GM18507 (cell line): Measurements from ENCODE around the gene SEC14L3.
A peak's percentile ranks its signal among the peaks of the same experiment; 100 is the strongest.
"Not testable (repeated sequence)": the region's sequence is repeated elsewhere in the genome, so short reads cannot be mapped to it uniquely, and the experiment has no call there.

Experiments
- DNase-seq: peaks from one replicate; pipeline ENCODE4 v3.0.0; 2011; ENCODE audit warnings: low read depth; ENCODE audit not compliant: insufficient read length; ENCODE audit errors: extremely low spot score
- FAIRE-seq: peaks from 2 replicates; lab custom pipeline; 2011; peaks lifted over from hg19 to GRCh38; lab: Jason Lieb, UNC

Gene SEC14L3

DNA sequence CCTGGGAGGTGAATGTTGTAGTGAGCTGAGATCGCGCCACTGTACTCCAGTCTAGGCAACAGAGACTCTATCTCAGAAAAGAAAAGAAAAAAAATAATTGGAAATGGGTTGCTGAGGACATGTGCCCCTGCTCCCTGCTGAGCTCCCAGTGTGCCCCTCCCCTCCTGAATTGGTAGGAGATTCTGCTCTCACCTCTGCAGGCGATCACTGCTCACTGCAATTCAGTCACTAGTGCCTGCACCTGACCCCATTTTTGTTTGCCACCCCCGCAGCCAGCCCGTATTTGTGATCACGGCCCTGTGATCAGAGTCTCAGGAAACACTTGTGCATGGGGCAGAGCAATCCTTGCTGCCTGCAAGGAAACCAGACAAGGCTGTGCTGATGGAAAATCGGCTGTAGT, 16.3 kb upstream of the SEC14L3 start:
- DNase-seq (no peak), FAIRE-seq (no peak)

- FAIRE-seq (no peak), DNase-seq (no peak)
These were observed 14.9 kb upstream of the SEC14L3 start for GRCh38 chr22:30486661-30487115.

DNA sequence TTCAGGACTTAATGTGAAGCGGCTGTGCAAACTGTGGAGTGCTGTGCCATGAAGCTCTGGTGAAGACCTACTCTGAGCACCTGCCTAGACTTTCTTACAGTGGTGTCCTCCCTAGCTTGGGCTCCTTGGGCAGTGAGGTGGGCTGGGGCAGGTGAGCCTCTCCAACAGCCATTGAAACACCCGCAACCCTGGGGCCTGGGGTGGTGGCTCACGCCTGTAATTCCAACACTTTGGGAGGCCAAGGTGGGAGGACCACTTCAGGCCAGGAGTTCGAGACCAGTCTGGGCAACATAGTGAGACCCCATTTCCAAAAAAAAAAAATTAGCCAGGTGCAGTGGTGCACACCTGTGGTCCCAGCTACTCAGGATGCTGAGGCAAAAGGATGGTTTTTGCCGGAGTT, 14.3 kb upstream of the SEC14L3 start:
- FAIRE-seq: no peak
- DNase-seq: no peak

DNA sequence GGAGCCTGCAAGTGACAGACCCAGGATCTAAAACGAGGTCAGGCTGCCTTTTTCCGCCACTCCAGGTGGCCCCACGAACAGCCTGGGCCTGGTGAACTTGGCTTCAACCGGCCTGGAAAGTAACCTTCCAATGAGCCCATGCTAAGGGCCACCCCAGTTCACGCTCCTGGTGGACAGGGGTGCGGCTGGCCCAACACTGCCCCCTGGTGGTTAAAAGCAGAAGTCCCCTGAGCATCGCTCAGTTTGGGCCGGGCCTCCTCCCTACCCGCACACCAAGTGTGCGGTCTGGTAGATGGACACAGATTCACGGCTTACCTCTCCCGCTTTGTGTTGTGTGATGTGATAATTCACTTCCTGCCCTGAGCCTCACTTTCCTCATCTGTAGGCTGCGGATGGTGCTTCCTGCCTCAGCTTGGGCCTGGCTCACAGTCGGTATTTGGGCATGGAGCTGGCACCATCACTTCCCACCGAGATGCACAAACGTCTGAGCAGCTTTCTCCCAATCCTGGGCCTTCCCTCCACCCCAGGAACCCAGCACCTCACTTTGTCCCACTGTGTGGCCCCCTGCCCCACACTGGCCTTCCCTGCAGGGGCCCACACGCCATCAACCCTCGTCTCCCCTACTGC, 13.7 kb upstream of the SEC14L3 start:
- DNase-seq (peak; percentile 84), FAIRE-seq (peak; percentile 81)

- no peak for FAIRE-seq
- DNase-seq: no peak
These were observed 11.4 kb upstream of the SEC14L3 start for GRCh38 chr22:30483169-30483568.

- FAIRE-seq (no peak), DNase-seq (no peak)
These were observed 9.9 kb upstream of the SEC14L3 start for GRCh38 chr22:30481711-30482110.

- FAIRE-seq (no peak), DNase-seq (no peak)
These were observed 8.2 kb upstream of the SEC14L3 start for GRCh38 chr22:30479981-30480380.

GRCh38 chr22:30474683-30475424, 3.0 kb upstream of the SEC14L3 start:
- FAIRE-seq (no peak), DNase-seq (no peak)

DNA sequence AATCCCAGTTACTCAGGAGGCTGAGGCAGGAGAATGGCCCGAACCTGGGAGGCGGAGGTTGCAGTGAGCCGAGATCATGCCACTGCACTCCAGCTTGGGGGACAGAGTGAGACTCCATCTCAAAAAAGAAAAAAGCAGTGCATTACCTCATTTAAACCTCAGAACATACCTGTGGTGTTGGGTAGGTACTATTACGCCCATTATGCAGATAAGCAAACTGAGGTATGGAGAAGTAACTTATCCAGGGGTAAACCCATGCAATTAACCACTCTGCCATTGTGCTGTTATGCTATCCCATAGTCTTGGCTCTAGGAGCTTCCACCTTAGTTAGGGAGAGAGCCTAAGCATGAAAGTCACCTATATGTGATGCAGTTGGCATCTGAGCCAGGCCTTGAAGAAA, 2.3 kb upstream of the SEC14L3 start:
- DNase-seq (no peak), FAIRE-seq (no peak)

- DNase-seq: no peak
- no peak for FAIRE-seq
These were observed 1.3 kb upstream of the SEC14L3 start for GRCh38 chr22:30472994-30473720.

GRCh38 chr22:30470655-30471054, 1.2 kb downstream of the SEC14L3 start:
- no peak for FAIRE-seq
- no peak for DNase-seq

GRCh38 chr22:30469165-30469564, 2.7 kb downstream of the SEC14L3 start:
- no peak for FAIRE-seq
- no peak for DNase-seq

DNA sequence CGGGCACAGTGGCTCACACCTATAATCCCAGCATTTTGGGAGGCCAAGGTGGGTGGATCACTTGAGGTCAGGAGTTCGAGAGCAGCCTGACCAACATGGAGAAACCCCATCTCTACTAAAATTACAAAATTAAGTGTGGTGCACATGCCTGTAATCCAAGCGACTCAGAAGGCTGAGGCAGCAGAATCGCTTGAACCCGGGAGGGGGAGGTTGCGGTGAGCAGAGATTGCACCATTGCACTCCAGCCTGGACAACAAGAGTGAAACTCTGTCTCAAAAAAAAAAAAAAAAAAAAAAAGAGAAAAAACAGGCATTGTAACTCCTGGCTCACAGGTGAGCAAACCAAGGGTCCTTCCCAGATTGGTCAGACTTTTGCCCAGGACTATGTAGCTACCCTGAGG, 11.3 kb downstream of the SEC14L3 start:
- not testable (repeated sequence) for DNase-seq, FAIRE-seq

GRCh38 chr22:30460147-30460546, 11.7 kb downstream of the SEC14L3 start:
- DNase-seq: no peak
- no peak for FAIRE-seq

GRCh38 chr22:30459181-30460052, 12.4 kb downstream of the SEC14L3 start:
- no peak for FAIRE-seq

DNA sequence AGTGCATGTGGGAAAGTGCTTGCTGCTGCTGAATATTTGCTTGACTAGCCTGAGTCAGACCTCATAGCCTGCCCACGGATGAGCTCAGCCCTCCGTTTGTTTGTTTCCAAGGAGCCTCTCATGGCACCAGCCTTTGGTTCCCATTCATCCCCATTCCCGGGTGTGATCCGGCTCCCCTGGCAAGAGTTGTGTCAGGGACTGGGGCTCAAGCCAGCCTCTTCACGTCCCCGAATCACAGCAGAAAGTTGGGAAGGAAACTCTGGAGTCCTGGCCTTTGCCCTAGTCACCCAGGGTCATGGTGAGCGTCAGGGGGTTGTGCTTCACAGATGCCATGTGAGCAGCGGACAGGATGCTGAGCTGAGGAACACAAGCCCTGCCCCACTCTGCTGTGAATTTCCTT, 13.8 kb downstream of the SEC14L3 start:
- no peak for FAIRE-seq
- DNase-seq: no peak

More at GRCh38 chr22:30459181-30460052, 12.4 kb downstream of the SEC14L3 start:
- DNase-seq: no peak

GRCh38 chr22:30455075-30455840, 16.6 kb downstream of the SEC14L3 start:
- no peak for FAIRE-seq
- DNase-seq: no peak

GRCh38 chr22:30453731-30454510, 17.9 kb downstream of the SEC14L3 start:
- FAIRE-seq (no peak), DNase-seq (no peak)
